ENCODE measurements around the gene TMF1.

Gene TMF1

GRCh38 chr3:69012100-69012799, 39.9 kb downstream of the TMF1 start:
- DNase-seq, result no peak

- DNase-seq, result no peak
Measured at GRCh38 chr3:69011096-69011730, 40.9 kb downstream of the TMF1 start.

GRCh38 chr3:69009559-69010410, 42.3 kb downstream of the TMF1 start:
- no peak for DNase-seq

- DNase-seq, result no peak
Measured at GRCh38 chr3:69008980-69009379, 43.2 kb downstream of the TMF1 start.

GRCh38 chr3:69005791-69006482, 46.2 kb downstream of the TMF1 start:
- no peak for DNase-seq

- no peak for DNase-seq
Measured at GRCh38 chr3:69005071-69005790, 46.9 kb downstream of the TMF1 start.

GRCh38 chr3:69004138-69004537, 48.0 kb downstream of the TMF1 start:
- no peak for DNase-seq

- DNase-seq, result no peak
Measured at GRCh38 chr3:68999605-69000004, 52.5 kb downstream of the TMF1 start.

- DNase-seq, result no peak
Measured at GRCh38 chr3:68999158-68999557, 53.0 kb downstream of the TMF1 start.

GRCh38 chr3:68997887-68998286, 54.2 kb downstream of the TMF1 start:
- DNase-seq, result no peak

- no peak for DNase-seq
Measured at GRCh38 chr3:68996356-68996995, 55.7 kb downstream of the TMF1 start.

GRCh38 chr3:68988740-68989139, 63.4 kb downstream of the TMF1 start:
- DNase-seq, result no peak

- no peak for DNase-seq
Measured at GRCh38 chr3:68987322-68987721, 64.8 kb downstream of the TMF1 start.

GRCh38 chr3:68986496-68987208, 65.5 kb downstream of the TMF1 start:
- DNase-seq, result no peak

- DNase-seq, result no peak
Measured at GRCh38 chr3:68985146-68985790, 66.9 kb downstream of the TMF1 start.

GRCh38 chr3:68984011-68984530, 68.1 kb downstream of the TMF1 start:
- DNase-seq, result no peak

- no peak for DNase-seq
Measured at GRCh38 chr3:68977486-68978167, 74.5 kb downstream of the TMF1 start.

GRCh38 chr3:68974711-68975110, 77.4 kb downstream of the TMF1 start:
- no peak for DNase-seq

- DNase-seq, result no peak
Measured at GRCh38 chr3:68973639-68974038, 78.5 kb downstream of the TMF1 start.

Data from NCI-H1092 treated with DMSO at 0.1 percent for 48 hours (cell line).